K562 (cell line): ENCODE results near the gene DCDC2.

Experiments used
- SIX5 ChIP-seq, 2 experiments: IDR thresholded peaks; 2 replicates each; pipeline ENCODE4 v1.6.1; 2011; ENCODE audit warnings: low read length in 2 of 2, borderline replicate concordance in 1 of 2, low read depth in 1 of 2, mild to moderate bottlenecking in 1 of 2, moderate library complexity in 1 of 2; ENCODE audit not compliant: insufficient read depth in 1 of 2
- TCF3 ChIP-seq: sonication (generic); formaldehyde crosslinking; IDR thresholded peaks from 2 replicates; pipeline ENCODE4 v1.4.0; 2020; ENCODE audit warnings: mild to moderate bottlenecking, missing genetic modification reagents

DNA sequence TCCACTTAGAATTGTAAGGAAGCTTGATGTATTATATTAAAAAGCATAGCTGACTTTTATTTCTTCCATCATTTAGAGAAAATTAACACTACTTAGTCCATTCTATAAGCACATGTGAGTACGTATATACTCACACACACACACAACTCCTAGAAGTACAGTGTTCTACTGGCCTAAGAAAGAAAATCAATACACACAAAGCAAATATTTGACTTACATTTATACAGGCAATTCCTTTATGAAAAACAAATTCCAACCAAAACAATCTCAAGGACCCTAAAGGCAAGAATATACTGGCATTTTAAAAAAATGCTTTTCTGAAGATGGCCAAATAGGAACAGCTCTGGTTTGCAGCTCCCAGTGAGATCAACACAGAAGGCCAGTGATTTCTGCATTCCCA, 160.0 kb downstream of the DCDC2 start:
- no peak for TF ChIP-seq SIX5 (IDR thresholded peaks at IDR 0.05; ENCODE audit: borderline replicate concordance in 1 of 2, insufficient read depth in 1 of 2, low read depth in 1 of 2, low read length in 2 of 2)
- TF ChIP-seq TCF3 (CRISPR knock-in tag) = no peak
